ENCODE results near the gene HNRNPUL1.

DNA sequence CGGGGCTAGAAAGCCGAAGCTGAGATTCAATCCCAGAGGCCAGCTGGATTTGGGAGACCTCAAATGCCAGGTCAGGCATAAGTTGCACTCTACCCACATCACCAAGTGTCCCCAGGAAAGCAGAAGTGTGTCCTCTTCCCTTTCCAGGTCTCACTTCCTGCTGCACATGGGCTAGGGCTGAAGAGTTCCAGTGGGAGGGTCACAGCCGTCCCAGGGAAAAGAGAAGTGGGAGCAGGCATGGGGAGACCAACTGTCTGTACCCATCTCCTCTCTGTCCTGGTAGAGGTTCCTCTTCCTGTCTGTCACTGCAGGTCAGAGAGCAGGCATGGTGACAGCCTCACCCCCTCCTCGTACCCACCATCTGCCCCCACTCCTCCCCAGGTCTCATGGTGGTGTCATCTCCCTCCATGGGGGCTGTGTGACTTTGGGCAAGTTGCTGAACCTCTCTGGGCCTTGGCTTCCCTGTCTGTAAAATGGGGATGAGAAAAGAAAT is 30.4 kb upstream of the HNRNPUL1 start:
- TF ChIP-seq HDAC2 (IDR thresholded peaks at IDR 0.05; ENCODE audit: borderline replicate concordance in 1 of 2, low read depth in 2 of 2, low read length in 2 of 2) (no peak), TCF12 (IDR thresholded peaks at IDR 0.05; ENCODE audit: low read depth, low read length) (no peak), POLR2A (IDR thresholded peaks at IDR 0.05; ENCODE audit: control extremely low read depth in 1 of 2, low read depth in 2 of 2, low read length in 2 of 2) (no peak), KDM1A (IDR thresholded peaks at IDR 0.05; ENCODE audit: borderline replicate concordance, low read length) (no peak), GABPA (IDR thresholded peaks at IDR 0.05; ENCODE audit: borderline replicate concordance, insufficient read depth, low read length) (no peak), EZH2 (IDR thresholded peaks at IDR 0.05; ENCODE audit: low read depth, low read length, severe bottlenecking) (no peak), KDM5A (IDR thresholded peaks at IDR 0.05; ENCODE audit: low read length) (no peak)
- TF ChIP-seq, protein P1, sequence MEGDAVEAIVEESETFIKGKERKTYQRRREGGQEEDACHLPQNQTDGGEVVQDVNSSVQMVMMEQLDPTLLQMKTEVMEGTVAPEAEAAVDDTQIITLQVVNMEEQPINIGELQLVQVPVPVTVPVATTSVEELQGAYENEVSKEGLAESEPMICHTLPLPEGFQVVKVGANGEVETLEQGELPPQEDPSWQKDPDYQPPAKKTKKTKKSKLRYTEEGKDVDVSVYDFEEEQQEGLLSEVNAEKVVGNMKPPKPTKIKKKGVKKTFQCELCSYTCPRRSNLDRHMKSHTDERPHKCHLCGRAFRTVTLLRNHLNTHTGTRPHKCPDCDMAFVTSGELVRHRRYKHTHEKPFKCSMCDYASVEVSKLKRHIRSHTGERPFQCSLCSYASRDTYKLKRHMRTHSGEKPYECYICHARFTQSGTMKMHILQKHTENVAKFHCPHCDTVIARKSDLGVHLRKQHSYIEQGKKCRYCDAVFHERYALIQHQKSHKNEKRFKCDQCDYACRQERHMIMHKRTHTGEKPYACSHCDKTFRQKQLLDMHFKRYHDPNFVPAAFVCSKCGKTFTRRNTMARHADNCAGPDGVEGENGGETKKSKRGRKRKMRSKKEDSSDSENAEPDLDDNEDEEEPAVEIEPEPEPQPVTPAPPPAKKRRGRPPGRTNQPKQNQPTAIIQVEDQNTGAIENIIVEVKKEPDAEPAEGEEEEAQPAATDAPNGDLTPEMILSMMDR (IDR thresholded peaks at IDR 0.05; ENCODE audit: control extremely low read depth in 1 of 3, insufficient read depth in 1 of 3, low read depth in 1 of 3, low read length in 3 of 3), result no peak
- TF ChIP-seq, protein P2, sequence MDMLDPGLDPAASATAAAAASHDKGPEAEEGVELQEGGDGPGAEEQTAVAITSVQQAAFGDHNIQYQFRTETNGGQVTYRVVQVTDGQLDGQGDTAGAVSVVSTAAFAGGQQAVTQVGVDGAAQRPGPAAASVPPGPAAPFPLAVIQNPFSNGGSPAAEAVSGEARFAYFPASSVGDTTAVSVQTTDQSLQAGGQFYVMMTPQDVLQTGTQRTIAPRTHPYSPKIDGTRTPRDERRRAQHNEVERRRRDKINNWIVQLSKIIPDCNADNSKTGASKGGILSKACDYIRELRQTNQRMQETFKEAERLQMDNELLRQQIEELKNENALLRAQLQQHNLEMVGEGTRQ (IDR thresholded peaks at IDR 0.05; ENCODE audit: low read length), result no peak
- TF ChIP-seq, protein P3, sequence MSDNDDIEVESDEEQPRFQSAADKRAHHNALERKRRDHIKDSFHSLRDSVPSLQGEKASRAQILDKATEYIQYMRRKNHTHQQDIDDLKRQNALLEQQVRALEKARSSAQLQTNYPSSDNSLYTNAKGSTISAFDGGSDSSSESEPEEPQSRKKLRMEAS (IDR thresholded peaks at IDR 0.05), result no peak
